PC-3 (cell line): Measurements from ENCODE around the gene MUC20. TPM values are rescaled to one million over a fixed set of nuclear protein-coding genes. Genes with fewer than 3 reads are reported as not detected.
"Not testable (repeated sequence)": the region's sequence is repeated elsewhere in the genome, so short reads cannot be mapped to it uniquely, and the experiment has no call there.

Experiments
- ATAC-seq: fragments of 200-7000 bp; cut with Tn5 transposase; 2 replicates; pipeline ENCODE4 v1.9.1; 2020; ENCODE audit warnings: mild to moderate bottlenecking, moderate library complexity
- BruUV-seq: library from RNA; stranded (reverse); fragments of 400-500 nt; replicated peaks from 2 replicates; lab custom pipeline; 2021; lab: Mats Ljungman, UMichigan
- CTCF ChIA-PET: fragments of 300-600 bp; sonication (Branson Sonifier 250); formaldehyde crosslinking; loops from one replicate; lab custom pipeline; 2022; ENCODE audit warnings: antibody characterized with exemption; lab: Charles Lee
- POLR2A ChIA-PET: fragments of 300-600 bp; sonication (Branson Sonifier 250); formaldehyde crosslinking; loops from one replicate; lab custom pipeline; 2022; ENCODE audit warnings: antibody characterized with exemption; ENCODE audit not compliant: unreplicated experiment; lab: Charles Lee
- DNase-seq: peaks from one replicate; pipeline ENCODE4 v3.0.0-alpha.2; 2015
- H2AFZ ChIP-seq: fragments of 300-600 bp; sonication (generic); 2 replicates; pipeline ENCODE4 v1.6.0; 2016; ENCODE audit warnings: antibody characterized with exemption, low read length
- H3F3A ChIP-seq: fragments of 300-600 bp; sonication (generic); one replicate; pipeline ENCODE4 v1.6.0; 2017; ENCODE audit warnings: antibody characterized with exemption, low read length, control low read depth, mild to moderate bottlenecking; ENCODE audit not compliant: unreplicated experiment
- H3K27ac ChIP-seq: fragments of 300-600 bp; sonication (generic); 2 replicates; pipeline ENCODE4 v1.5.1; 2016; ENCODE audit warnings: mild to moderate bottlenecking, low read length
- H3K27me3 ChIP-seq: fragments of 300-600 bp; sonication (generic); 2 replicates; pipeline ENCODE4 v1.6.1; 2016; ENCODE audit warnings: low read length, mixed read lengths
- H3K36me3 ChIP-seq: fragments of 300-600 bp; sonication (generic); 2 replicates; pipeline ENCODE4 v1.6.1; 2016; ENCODE audit warnings: low read depth, mixed run types, low read length, mixed read lengths
- H3K4me1 ChIP-seq: fragments of 300-600 bp; sonication (generic); 2 replicates; pipeline ENCODE4 v1.5.1; 2016; ENCODE audit warnings: low read length; ENCODE audit not compliant: insufficient read depth
- H3K4me2 ChIP-seq: fragments of 300-600 bp; sonication (generic); 2 replicates; pipeline ENCODE4 v1.6.0; 2016; ENCODE audit warnings: low read length
- H3K4me3 ChIP-seq: fragments of 300-600 bp; sonication (generic); 2 replicates; pipeline ENCODE4 v1.5.1; 2016; ENCODE audit warnings: mild to moderate bottlenecking, low read length, mixed read lengths
- H3K79me2 ChIP-seq: fragments of 300-600 bp; sonication (generic); 2 replicates; pipeline ENCODE4 v1.6.1; 2017; ENCODE audit warnings: low read length, mixed read lengths
- H3K9ac ChIP-seq: fragments of 300-600 bp; sonication (generic); 2 replicates; pipeline ENCODE4 v1.6.0; 2016; ENCODE audit warnings: mild to moderate bottlenecking, low read length
- H3K9me2 ChIP-seq: fragments of 300-600 bp; sonication (generic); replicated peaks from 2 replicates; pipeline ENCODE4 v1.6.1; 2016; ENCODE audit warnings: mixed run types, low read length, mixed read lengths
- H3K9me3 ChIP-seq: fragments of 300-600 bp; sonication (generic); 2 replicates; pipeline ENCODE4 v1.6.1; 2016; ENCODE audit warnings: low read length, mixed read lengths
- H4K20me1 ChIP-seq: fragments of 300-600 bp; sonication (generic); 2 replicates; pipeline ENCODE4 v1.6.1; 2016; ENCODE audit warnings: low read length, mixed read lengths
- EZH2 ChIP-seq: fragments of 300-600 bp; sonication (generic); IDR thresholded peaks from one replicate; pipeline ENCODE4 v1.6.1; 2017; ENCODE audit warnings: antibody characterized with exemption, mild to moderate bottlenecking, low read length; ENCODE audit not compliant: unreplicated experiment
- EZH2phosphoT487 ChIP-seq: fragments of 300-600 bp; sonication (generic); IDR thresholded peaks from 2 replicates; pipeline ENCODE4 v1.6.1; 2018; ENCODE audit warnings: mild to moderate bottlenecking, antibody characterized with exemption, low read length, borderline replicate concordance
- intact Hi-C: fragments of 100-400 bp; cut with micrococcal nuclease; formaldehyde crosslinking; loops from 2 replicates; pipeline ENCODE4 v1.9.0; 2023
- total RNA-seq: library from RNA; depleted of rRNA; stranded (reverse); fragments of >200 nt; gene quantifications from 2 replicates; pipeline ENCODE4 v1.2.3, GENCODE V29; 2014
- TF ChIP-seq, protein P1 (sequence below): fragments of 300-600 bp; sonication (generic); conservative IDR thresholded peaks from 2 replicates; pipeline ENCODE4 v1.5.1; 2017; ENCODE audit warnings: antibody characterized with exemption, low read depth, mild to moderate bottlenecking, low read length

Gene MUC20
- total RNA-seq, 1 experiment from 2014 or later: 0.69 TPM

DNA sequence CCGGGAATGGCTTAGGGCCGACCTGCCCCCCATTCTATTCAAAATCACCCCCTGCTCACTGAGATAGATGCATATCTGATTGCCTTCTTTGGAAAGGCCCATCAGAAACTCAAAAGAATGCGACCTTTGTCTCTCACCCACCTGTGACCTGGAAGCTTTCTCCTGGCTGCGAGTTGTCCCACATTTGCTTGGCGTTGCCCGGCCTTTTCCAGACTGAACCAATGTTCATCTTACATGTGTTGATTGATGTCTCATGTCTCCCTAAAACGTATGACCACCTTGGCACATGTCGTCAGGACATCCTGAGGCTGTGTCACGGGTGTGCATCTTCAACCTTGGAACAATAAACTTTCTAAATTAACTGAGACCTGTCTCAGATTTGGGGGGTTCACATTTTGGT lies 3.4 kb upstream of the MUC20 start:
- ChIA-PET CTCF (no interaction called here), POLR2A (no interaction called here)
- H3K9me3 ChIP-seq: no peaks in the 10 kb centered on the region
- no peak overlapping the region for H2AFZ ChIP-seq
- no peak for DNase-seq
- H3K27ac ChIP-seq: no peak overlapping the region
- ATAC-seq: no peak
- no peak overlapping the region for H3K4me3 ChIP-seq
- H3K4me2 ChIP-seq: no peak overlapping the region
- H3K27me3 ChIP-seq: no peaks in the 10 kb centered on the region
- no peaks in the 10 kb centered on the region for H3K9me2 ChIP-seq
- H3K9ac ChIP-seq: no peak overlapping the region
- H3K36me3 ChIP-seq: no peaks in the 10 kb centered on the region
- H4K20me1 ChIP-seq: no peaks in the 10 kb centered on the region
- TF ChIP-seq, protein P1, sequence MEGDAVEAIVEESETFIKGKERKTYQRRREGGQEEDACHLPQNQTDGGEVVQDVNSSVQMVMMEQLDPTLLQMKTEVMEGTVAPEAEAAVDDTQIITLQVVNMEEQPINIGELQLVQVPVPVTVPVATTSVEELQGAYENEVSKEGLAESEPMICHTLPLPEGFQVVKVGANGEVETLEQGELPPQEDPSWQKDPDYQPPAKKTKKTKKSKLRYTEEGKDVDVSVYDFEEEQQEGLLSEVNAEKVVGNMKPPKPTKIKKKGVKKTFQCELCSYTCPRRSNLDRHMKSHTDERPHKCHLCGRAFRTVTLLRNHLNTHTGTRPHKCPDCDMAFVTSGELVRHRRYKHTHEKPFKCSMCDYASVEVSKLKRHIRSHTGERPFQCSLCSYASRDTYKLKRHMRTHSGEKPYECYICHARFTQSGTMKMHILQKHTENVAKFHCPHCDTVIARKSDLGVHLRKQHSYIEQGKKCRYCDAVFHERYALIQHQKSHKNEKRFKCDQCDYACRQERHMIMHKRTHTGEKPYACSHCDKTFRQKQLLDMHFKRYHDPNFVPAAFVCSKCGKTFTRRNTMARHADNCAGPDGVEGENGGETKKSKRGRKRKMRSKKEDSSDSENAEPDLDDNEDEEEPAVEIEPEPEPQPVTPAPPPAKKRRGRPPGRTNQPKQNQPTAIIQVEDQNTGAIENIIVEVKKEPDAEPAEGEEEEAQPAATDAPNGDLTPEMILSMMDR: no peak
- TF ChIP-seq EZH2phosphoT487: no peak
- no peak for TF ChIP-seq EZH2
- H3K4me1 ChIP-seq: peaks cover 15% of the 10 kb centered on the region
- no TSS peak for BruUV-seq
- H3K79me2 ChIP-seq: no peaks in the 10 kb centered on the region
- H3F3A ChIP-seq: no peaks in the 10 kb centered on the region
- intact Hi-C loops: no loop called here

DNA sequence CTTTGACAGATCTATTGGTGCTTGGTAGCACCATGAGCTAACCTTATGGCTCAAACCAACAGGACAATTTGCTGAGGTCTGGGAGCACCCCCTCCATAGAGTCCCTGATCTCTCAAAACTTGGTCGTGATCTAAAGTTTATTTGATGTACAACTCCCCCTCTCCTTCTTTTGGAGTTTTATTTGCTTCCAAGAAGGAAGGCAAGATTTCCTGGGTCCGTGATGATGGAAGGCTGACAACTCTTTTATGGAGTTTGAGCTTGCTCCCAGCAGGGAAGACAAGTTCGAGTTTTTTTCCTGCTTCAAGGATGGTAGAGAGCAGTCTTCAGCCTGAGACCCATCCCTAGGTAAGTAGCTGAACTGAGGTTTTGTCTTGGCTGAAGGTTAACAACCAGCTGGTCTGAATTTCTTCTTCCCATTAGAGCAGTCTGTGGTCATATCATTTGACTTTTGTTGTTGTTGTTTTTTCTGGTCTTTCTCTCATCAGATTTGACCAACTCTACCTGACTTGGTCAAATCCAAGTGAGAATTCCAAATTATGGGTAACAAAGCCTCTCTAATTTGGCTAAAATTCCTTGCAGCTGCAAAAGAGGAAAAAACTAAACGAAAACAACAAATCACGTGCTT lies 2.8 kb upstream of the MUC20 start:
- no TSS peak for BruUV-seq
- CTCF ChIA-PET: no interaction called here
- no peak overlapping the region for H3K4me2 ChIP-seq
- no peak overlapping the region for H3K9ac ChIP-seq
- H3K27ac ChIP-seq: no peak overlapping the region
- H3K79me2 ChIP-seq: no peaks in the 10 kb centered on the region
- ATAC-seq (no peak), DNase-seq (no peak)
- intact Hi-C loops: no loop called here
- peaks cover 15% of the 10 kb centered on the region for H3K4me1 ChIP-seq
- H3K36me3 ChIP-seq: no peaks in the 10 kb centered on the region
- TF ChIP-seq EZH2: no peak
- no peak for TF ChIP-seq EZH2phosphoT487
- TF ChIP-seq, protein P1: no peak
- no peak overlapping the region for H3K4me3 ChIP-seq
- no peaks in the 10 kb centered on the region for H3K9me3 ChIP-seq
- H3F3A ChIP-seq: no peaks in the 10 kb centered on the region
- H3K27me3 ChIP-seq: no peaks in the 10 kb centered on the region
- H2AFZ ChIP-seq: no peak overlapping the region
- no peaks in the 10 kb centered on the region for H3K9me2 ChIP-seq
- POLR2A ChIA-PET: no interaction called here
- no peaks in the 10 kb centered on the region for H4K20me1 ChIP-seq

DNA sequence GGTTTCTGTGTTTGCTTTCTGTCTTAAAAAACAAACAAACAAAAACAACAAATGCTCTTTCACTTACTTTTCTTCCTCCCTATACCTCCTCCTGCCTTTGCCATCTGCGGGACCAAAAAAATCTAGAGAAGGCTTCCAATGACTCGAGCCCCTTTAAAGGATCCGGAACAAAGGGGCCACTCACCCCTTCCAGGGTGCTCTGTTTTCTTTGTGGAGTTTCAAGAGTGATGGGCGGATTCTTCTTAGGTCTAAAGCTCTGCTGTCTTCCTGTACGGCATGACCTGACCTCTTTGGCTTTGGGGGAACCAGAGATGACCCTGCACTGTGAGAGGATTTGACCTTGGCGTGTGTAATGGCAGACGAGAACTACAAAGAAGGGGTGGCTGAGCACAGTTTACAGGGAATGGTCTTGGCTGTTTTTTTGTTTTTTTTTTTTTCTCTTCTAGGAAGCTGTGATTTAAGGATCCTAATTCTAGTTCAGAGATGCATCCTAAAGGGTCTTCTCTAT lies 2.2 kb upstream of the MUC20 start:
- POLR2A ChIA-PET: no interaction called here
- no peaks in the 10 kb centered on the region for H3K79me2 ChIP-seq
- DNase-seq: no peak
- no peaks in the 10 kb centered on the region for H4K20me1 ChIP-seq
- H3K4me3 ChIP-seq: no peak overlapping the region
- H3K36me3 ChIP-seq: no peaks in the 10 kb centered on the region
- H2AFZ ChIP-seq: no peak overlapping the region
- H3K27me3 ChIP-seq: no peaks in the 10 kb centered on the region
- no peak overlapping the region for H3K27ac ChIP-seq
- intact Hi-C loops: no loop called here
- no peak for TF ChIP-seq EZH2phosphoT487
- TF ChIP-seq EZH2: no peak
- TF ChIP-seq, protein P1: no peak
- H3K9ac ChIP-seq: no peak overlapping the region
- H3K4me2 ChIP-seq: no peak overlapping the region
- ATAC-seq: no peak
- H3K9me3 ChIP-seq: no peaks in the 10 kb centered on the region
- H3F3A ChIP-seq: no peaks in the 10 kb centered on the region
- no peaks in the 10 kb centered on the region for H3K9me2 ChIP-seq
- CTCF ChIA-PET: no interaction called here
- H3K4me1 ChIP-seq: peaks cover 15% of the 10 kb centered on the region
- no TSS peak for BruUV-seq

DNA sequence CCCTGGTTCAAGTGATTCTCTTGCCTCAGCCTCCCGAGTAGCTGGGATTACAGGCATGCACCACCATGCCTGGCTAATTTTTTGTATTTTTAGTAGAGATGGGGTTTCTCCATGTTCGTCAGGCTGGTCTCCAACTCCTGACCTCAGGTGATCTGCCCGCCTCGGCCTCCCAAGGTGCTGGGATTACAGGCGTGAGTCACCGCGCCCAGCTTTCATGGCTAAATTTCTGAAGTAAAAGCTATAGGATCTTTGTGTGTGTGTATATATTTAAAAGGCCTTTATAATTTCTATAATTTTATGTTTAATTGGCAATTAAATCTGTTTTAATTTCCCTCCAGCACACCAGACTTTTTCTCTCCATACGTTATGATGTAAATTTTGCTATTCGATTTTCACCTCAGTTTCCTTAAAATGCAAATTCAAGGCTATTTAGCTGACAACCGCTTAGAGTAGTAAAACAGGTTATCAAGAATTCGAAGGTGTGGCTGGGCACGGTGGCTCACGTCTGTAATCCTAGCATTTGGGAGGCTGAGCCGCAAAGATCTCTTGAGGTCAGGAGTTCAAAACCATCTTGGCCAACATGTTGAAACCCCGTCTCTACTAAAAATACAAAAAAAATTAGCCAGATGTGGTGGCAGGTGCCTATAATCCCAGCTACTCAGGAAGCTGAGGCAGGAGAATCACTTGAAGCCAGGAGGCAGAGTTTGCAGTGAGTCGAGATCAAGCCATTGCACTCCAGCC lies 1.1 kb upstream of the MUC20 start:
- DNase-seq, H3K27me3 ChIP-seq, CTCF ChIA-PET, H3K79me2 ChIP-seq, H4K20me1 ChIP-seq, BruUV-seq, H3K27ac ChIP-seq, H3K9me2 ChIP-seq, H3K9ac ChIP-seq, H3K4me2 ChIP-seq, H3K4me3 ChIP-seq, ATAC-seq, H3K9me3 ChIP-seq, H3K36me3 ChIP-seq, H2AFZ ChIP-seq, POLR2A ChIA-PET, H3F3A ChIP-seq, intact Hi-C loops: not testable (repeated sequence)
- peaks cover 15% of the 10 kb centered on the region for H3K4me1 ChIP-seq
